ENCODE measurements around the gene EXPH5. TPM values are rescaled to one million over a fixed set of nuclear protein-coding genes. Genes with fewer than 3 reads are reported as not detected.

Gene EXPH5
- total and polyA plus RNA-seq, 2 experiments from 2014 or later, result not detected

- TF ChIP-seq EZH2 (IDR thresholded peaks at IDR 0.05; ENCODE audit: insufficient read depth, poor library complexity, severe bottlenecking), result no peak
- no peak for TF ChIP-seq EZH2phosphoT487 (IDR thresholded peaks at IDR 0.05; ENCODE audit: insufficient read depth, low read depth)
- Histone ChIP-seq H3K79me2 (ENCODE audit: insufficient read depth) (no peaks in the 10 kb centered on the region), H3K36me3 (ENCODE audit: low read depth) (no peaks in the 10 kb centered on the region), H3K4me3 (no peak overlapping the region), H2AFZ (no peak overlapping the region), H3K9ac (no peak overlapping the region), H3K9me2 (ENCODE audit: insufficient read depth) (no peaks in the 10 kb centered on the region), H3K27me3 (replicated peaks; ENCODE audit: insufficient read depth) (no peaks in the 10 kb centered on the region), H3F3A (ENCODE audit: insufficient read depth) (no peaks in the 10 kb centered on the region), H3K9me3 (ENCODE audit: low read depth) (no peaks in the 10 kb centered on the region), H3K4me2 (ENCODE audit: unreplicated experiment) (no peak overlapping the region), H3K4me1 (ENCODE audit: insufficient read depth) (no peaks in the 10 kb centered on the region), H3K27ac (no peak overlapping the region), H4K20me1 (ENCODE audit: insufficient read depth) (no peaks in the 10 kb centered on the region)
- peak; percentile 25 for DNase-seq
- in situ Hi-C loops (cut with MboI), result loop anchor here (25.0 kb wide), 1 partner anchor 298 kb away; no protein-coding TSS in a partner anchor
Observed at GRCh38 chr11:108635106-108635505, 41.5 kb upstream of the EXPH5 start.

DNA sequence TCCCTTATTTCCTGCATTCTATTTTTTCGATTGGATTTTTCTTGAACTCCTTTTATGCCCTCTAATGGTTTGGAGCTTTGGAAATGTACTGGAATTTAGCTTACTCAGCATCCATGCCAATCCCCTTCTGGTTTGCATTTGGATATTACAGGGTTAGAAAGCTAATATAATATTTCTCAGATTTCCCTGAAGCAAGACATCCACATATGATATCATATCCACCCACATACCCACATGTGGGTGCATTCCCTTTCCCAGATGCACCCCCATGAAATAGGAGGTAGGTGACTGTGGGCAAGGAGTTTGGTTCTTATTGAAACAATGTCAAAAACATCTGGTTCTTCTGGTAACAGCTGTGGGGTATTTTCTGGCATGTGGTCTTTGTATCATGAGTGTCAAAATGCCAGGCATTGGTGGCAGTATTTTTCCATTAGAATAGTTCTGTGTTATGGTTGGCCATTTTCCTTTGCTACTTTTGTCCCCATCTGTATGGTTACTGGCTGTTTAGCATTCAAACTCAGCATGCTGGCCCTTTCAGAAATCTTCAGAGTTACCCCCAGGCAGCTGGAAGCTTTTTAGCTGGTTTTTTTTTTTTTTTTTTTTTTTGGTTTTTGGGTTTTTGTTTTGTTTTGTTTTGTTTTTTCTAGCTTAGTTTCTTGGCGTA lies 38.6 kb upstream of the EXPH5 start:
- Histone ChIP-seq H4K20me1 (ENCODE audit: insufficient read depth) (no peaks in the 10 kb centered on the region), H3K4me3 (no peak overlapping the region), H3K36me3 (ENCODE audit: low read depth) (no peaks in the 10 kb centered on the region), H3K9me2 (ENCODE audit: insufficient read depth) (no peaks in the 10 kb centered on the region), H2AFZ (no peak overlapping the region), H3K9ac (no peak overlapping the region), H3F3A (ENCODE audit: insufficient read depth) (no peaks in the 10 kb centered on the region), H3K9me3 (ENCODE audit: low read depth) (no peaks in the 10 kb centered on the region), H3K4me2 (ENCODE audit: unreplicated experiment) (no peak overlapping the region), H3K4me1 (ENCODE audit: insufficient read depth) (no peaks in the 10 kb centered on the region), H3K27ac (no peak overlapping the region), H3K79me2 (ENCODE audit: insufficient read depth) (no peaks in the 10 kb centered on the region), H3K27me3 (replicated peaks; ENCODE audit: insufficient read depth) (no peaks in the 10 kb centered on the region)
- no peak for DNase-seq
- TF ChIP-seq EZH2phosphoT487 (IDR thresholded peaks at IDR 0.05; ENCODE audit: insufficient read depth, low read depth) (no peak), EZH2 (IDR thresholded peaks at IDR 0.05; ENCODE audit: insufficient read depth, poor library complexity, severe bottlenecking) (no peak)
- in situ Hi-C loops (cut with MboI), result loop anchor here (25.0 kb wide), 1 partner anchor 295 kb away; no protein-coding TSS in a partner anchor
- WGBS, 2 experiments (ENCODE audit: low coverage in 1 of 2, low lambda C conversion rate in 2 of 2, missing lambda C conversion rate in 2 of 2), result 0 to 19% methylated on average over 2 of the region's 2 CpGs

DNA sequence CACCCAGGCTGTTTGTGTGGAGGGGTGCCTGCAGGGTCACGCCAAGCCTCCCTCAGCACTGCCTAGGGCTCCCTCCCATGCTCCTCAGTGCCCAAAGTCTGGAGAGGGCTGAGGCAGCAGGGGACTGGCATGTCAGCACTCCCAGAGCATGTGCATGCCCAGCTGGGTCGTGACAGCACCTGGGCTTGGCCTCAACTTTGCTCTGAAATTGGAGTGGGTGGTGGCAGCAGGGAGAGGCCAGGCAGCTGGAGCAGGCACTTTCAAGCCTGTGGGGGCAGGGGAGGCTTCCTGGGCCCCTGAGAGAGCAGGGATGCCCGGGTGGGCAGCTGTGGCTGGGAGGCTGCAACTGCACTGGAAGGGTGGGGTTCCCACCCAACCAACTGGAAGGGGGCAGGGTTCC lies 35.7 kb upstream of the EXPH5 start:
- 22 to 28% methylated on average over 2 to 3 of the region's 3 CpGs for WGBS, 2 experiments (ENCODE audit: low coverage in 1 of 2, low lambda C conversion rate in 2 of 2, missing lambda C conversion rate in 2 of 2)
- no peaks in the 10 kb centered on the region for H4K20me1 ChIP-seq (ENCODE audit: insufficient read depth)

GRCh38 chr11:108628812-108629211 lies 35.2 kb upstream of the EXPH5 start:
- Histone ChIP-seq H3K36me3 (ENCODE audit: low read depth) (no peaks in the 10 kb centered on the region), H4K20me1 (ENCODE audit: insufficient read depth) (no peaks in the 10 kb centered on the region), H2AFZ (no peak overlapping the region), H3K4me3 (no peak overlapping the region), H3K9me2 (ENCODE audit: insufficient read depth) (no peaks in the 10 kb centered on the region), H3K4me2 (ENCODE audit: unreplicated experiment) (no peak overlapping the region), H3K9me3 (ENCODE audit: low read depth) (no peaks in the 10 kb centered on the region), H3K79me2 (ENCODE audit: insufficient read depth) (no peaks in the 10 kb centered on the region), H3F3A (ENCODE audit: insufficient read depth) (no peaks in the 10 kb centered on the region), H3K27ac (no peak overlapping the region), H3K4me1 (ENCODE audit: insufficient read depth) (no peaks in the 10 kb centered on the region), H3K9ac (no peak overlapping the region), H3K27me3 (replicated peaks; ENCODE audit: insufficient read depth) (peaks cover 5% of the 10 kb centered on the region; the same call in 1 of the 2 replicates)
- no peak for DNase-seq
- in situ Hi-C loops (cut with MboI), result loop anchor here (25.0 kb wide), 1 partner anchor 292 kb away; no protein-coding TSS in a partner anchor
- WGBS, 2 experiments (ENCODE audit: low coverage in 1 of 2, low lambda C conversion rate in 2 of 2, missing lambda C conversion rate in 2 of 2), result 60 to 64% methylated on average over 2 of the region's 2 CpGs
- TF ChIP-seq EZH2 (IDR thresholded peaks at IDR 0.05; ENCODE audit: insufficient read depth, poor library complexity, severe bottlenecking) (no peak), EZH2phosphoT487 (IDR thresholded peaks at IDR 0.05; ENCODE audit: insufficient read depth, low read depth) (no peak)

More for the DNA sequence above, 35.7 kb upstream of the EXPH5 start:
- no peaks in the 10 kb centered on the region for H3K9me2 ChIP-seq (ENCODE audit: insufficient read depth)
- no peak overlapping the region for H3K9ac ChIP-seq
- no peaks in the 10 kb centered on the region for H3K9me3 ChIP-seq (ENCODE audit: low read depth)
- no peak overlapping the region for H3K4me2 ChIP-seq (ENCODE audit: unreplicated experiment)
- no peaks in the 10 kb centered on the region for H3F3A ChIP-seq (ENCODE audit: insufficient read depth)
- H3K27me3 ChIP-seq (replicated peaks; ENCODE audit: insufficient read depth), result peaks cover 5% of the 10 kb centered on the region; the same call in 1 of the 2 replicates
- no peak overlapping the region for H3K27ac ChIP-seq
- TF ChIP-seq EZH2phosphoT487 (IDR thresholded peaks at IDR 0.05; ENCODE audit: insufficient read depth, low read depth) (no peak), EZH2 (IDR thresholded peaks at IDR 0.05; ENCODE audit: insufficient read depth, poor library complexity, severe bottlenecking) (no peak)
- H3K36me3 ChIP-seq (ENCODE audit: low read depth), result no peaks in the 10 kb centered on the region
- H3K4me1 ChIP-seq (ENCODE audit: insufficient read depth), result no peaks in the 10 kb centered on the region
- in situ Hi-C loops (cut with MboI), result loop anchor here (25.0 kb wide), 1 partner anchor 292 kb away; no protein-coding TSS in a partner anchor
- H2AFZ ChIP-seq, result no peak overlapping the region
- no peak for DNase-seq
- no peak overlapping the region for H3K4me3 ChIP-seq
- no peaks in the 10 kb centered on the region for H3K79me2 ChIP-seq (ENCODE audit: insufficient read depth)
